Activated naive CD8-positive, alpha-beta T cell treated with anti-CD3 and anti-CD28 coated beads, Interleukin-2, amount 50 U/mL, for 24 hours (primary cell): Measurements from ENCODE around the gene LAMP5.

Experiments
- ATAC-seq: fragments of 150-1000 bp; cut with Tn5 transposase; one replicate; pipeline ENCODE4 v1.10.0; 2021
- DNase-seq: peaks from one replicate; pipeline ENCODE4 v3.0.0; 2021
- H3K27ac Mint-ChIP-seq: one replicate; pipeline ENCODE4 v1.8.0; 2021; ENCODE audit warnings: mild to moderate bottlenecking, mixed read lengths
- H3K27me3 Mint-ChIP-seq: one replicate; pipeline ENCODE4 v1.8.0; 2021; ENCODE audit warnings: mixed read lengths
- H3K36me3 Mint-ChIP-seq: one replicate; pipeline ENCODE4 v1.8.0; 2021; ENCODE audit warnings: low read depth, mixed read lengths
- H3K4me1 Mint-ChIP-seq: one replicate; pipeline ENCODE4 v1.8.0; 2021; ENCODE audit warnings: mixed read lengths
- H3K4me3 Mint-ChIP-seq: one replicate; pipeline ENCODE4 v1.8.0; 2021; ENCODE audit warnings: mild to moderate bottlenecking, moderate library complexity, mixed read lengths
- H3K9me3 Mint-ChIP-seq: one replicate; pipeline ENCODE4 v1.8.0; 2021; ENCODE audit warnings: mixed read lengths

The LAMP5 gene

DNA sequence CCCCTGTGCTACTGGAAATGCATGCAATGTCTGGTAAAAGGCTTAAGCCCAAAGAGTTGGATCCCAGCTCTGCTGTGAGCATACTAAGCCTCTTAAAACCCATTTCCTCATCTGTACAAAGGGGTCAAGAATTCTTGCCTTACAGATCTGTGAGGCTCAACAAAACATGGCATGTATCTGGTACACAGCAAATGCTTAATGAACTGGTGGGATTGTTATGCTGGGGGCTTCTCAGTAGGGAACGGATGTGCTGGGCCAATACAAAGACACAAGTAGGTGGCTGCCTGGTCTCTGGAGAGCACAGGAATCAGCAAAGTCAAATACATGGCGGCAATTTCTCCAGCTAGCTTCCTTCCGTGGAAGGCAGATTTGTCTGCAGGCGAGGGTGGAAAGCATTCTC, 62.3 kb downstream of the LAMP5 start:
- DNase-seq = no peak
- no peak for ATAC-seq
- Mint-ChIP-seq H3K27ac (no peak overlapping the region), H3K36me3 (no peaks in the 10 kb centered on the region), H3K9me3 (no peaks in the 10 kb centered on the region), H3K4me3 (no peak overlapping the region), H3K4me1 (no peaks in the 10 kb centered on the region), H3K27me3 (peaks cover 7% of the 10 kb centered on the region)

DNA sequence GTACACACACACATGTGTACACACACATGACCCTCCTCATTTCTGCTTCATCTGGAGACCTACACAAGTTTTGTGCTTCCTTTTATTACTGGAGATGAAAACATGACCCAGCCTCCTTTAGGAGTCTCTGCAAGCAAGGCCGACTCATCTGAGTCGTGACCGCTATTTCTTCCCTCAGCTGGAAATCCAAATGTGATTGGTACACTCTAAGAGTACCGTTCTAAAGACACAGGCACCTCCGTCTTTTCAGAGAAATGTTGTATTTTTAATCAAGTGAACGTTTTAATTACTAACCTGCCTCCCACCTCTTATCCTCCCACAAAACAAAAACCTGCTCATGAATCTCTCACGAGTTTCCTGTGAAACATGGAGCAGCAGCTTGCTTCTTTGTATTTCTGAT, 63.0 kb downstream of the LAMP5 start:
- Mint-ChIP-seq H3K9me3 (no peaks in the 10 kb centered on the region), H3K36me3 (no peaks in the 10 kb centered on the region), H3K4me1 (no peaks in the 10 kb centered on the region), H3K4me3 (no peak overlapping the region), H3K27me3 (peaks cover 7% of the 10 kb centered on the region), H3K27ac (no peak overlapping the region)
- DNase-seq (no peak), ATAC-seq (no peak)

DNA sequence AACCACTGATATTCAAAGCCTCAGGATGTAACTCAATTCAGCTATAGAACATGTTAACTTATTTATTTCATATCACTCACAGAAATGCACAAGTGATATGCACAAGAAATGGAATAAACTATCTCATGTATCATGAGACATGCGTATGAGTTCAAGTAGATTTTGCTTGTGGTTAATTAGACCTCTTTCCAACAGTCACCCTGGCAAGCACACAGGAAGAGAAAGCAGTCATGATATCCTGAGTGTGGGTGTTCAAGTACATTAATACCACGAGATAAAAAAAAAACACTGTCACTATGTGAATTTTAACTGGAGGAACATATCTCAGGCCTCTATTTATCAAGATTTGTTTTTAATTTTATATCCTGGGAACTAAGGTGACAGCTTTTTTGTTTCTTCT, 64.2 kb downstream of the LAMP5 start:
- Mint-ChIP-seq H3K9me3 (no peaks in the 10 kb centered on the region), H3K27me3 (peaks cover 4% of the 10 kb centered on the region), H3K4me3 (no peak overlapping the region), H3K36me3 (no peaks in the 10 kb centered on the region), H3K27ac (no peak overlapping the region), H3K4me1 (no peaks in the 10 kb centered on the region)
- no peak for DNase-seq
- no peak for ATAC-seq
